GM21619 (cell line): ENCODE data around the gene SLC25A10.

Experiments used
- ATAC-seq: cut with Tn5 transposase; IDR thresholded peaks from one replicate; pipeline ENCODE4 v1.9.1; 2021; ENCODE audit not compliant: unreplicated experiment

Gene SLC25A10

GRCh38 chr17:81705518-81706231, 6.4 kb upstream of the SLC25A10 start:
- no peak for ATAC-seq

GRCh38 chr17:81706232-81706611, 5.9 kb upstream of the SLC25A10 start:
- no peak for ATAC-seq

DNA sequence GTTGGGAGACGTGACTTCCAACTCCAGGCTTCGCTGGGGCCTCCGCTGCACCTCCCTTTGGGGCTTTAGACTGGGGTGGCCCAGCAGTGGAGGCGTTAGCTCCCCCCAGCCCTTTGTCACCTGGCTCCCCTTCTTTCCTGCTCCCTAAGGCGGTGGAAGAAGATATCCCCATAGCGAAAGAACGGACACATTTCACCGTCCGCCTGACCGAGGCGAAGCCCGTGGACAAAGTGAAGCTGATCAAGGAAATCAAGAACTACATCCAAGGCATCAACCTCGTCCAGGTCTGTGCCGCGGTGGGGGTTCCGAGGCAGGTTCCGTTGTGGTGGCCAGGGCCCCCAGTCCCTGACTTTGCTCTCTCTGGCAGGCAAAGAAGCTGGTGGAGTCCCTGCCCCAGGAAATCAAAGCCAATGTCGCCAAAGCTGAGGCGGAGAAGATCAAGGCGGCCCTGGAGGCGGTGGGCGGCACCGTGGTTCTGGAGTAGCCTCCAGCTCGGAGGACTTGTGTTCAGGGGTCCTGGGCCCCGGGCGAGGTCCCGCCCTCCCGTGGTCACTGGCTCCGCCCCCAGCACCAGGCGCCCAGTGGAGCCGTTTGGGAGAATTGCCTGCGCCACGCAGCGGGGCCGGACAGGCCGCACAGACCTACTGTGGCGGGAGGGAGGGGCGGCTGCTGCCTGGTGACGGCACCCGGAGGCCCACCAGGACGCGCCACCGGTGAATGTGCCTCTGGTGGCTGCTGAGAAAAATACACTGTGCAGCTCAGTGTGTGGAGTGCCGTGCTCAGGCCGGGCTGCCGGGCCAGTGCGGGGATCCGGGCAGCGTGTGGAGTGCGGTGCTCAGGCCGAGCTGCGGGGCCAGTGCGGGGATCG, 5.1 kb upstream of the SLC25A10 start:
- ATAC-seq = no peak

- ATAC-seq = no peak
Measured at GRCh38 chr17:81707725-81708646, 4.1 kb upstream of the SLC25A10 start.

- ATAC-seq = no peak
Measured at GRCh38 chr17:81708739-81709185, 3.3 kb upstream of the SLC25A10 start.

- ATAC-seq = no peak
Measured at GRCh38 chr17:81710514-81711308, 1.4 kb upstream of the SLC25A10 start.

DNA sequence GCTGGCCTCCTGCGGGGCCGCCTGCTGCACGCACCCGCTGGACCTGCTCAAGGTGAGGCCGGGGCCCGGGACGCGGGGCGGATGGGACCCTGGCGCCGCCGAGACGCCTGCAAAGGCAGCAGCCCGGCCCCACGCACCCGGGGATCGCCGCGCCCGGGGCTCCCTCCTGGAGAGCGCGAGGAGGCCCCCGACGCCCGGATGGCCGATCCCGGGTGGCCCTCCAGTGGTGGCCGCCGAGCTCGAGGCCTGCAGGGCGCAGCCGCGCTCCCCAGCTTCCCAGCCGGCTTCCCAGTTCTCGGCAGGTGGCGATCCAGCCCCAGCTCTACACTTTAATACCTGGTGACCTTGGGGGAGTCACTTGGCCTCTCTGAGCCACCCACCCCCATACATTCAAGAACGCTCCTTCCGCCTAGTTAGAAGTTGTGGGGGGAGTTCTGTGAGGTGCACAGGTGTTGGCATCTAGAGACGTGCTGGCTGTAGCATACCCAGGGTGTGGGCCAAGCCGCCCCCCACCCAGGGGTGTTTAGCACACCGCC, 452 bp downstream of the SLC25A10 start:
- peak; percentile 14 for ATAC-seq

- ATAC-seq = no peak
Measured at GRCh38 chr17:81713004-81713555, 996 bp downstream of the SLC25A10 start.

GRCh38 chr17:81713556-81714411, 1.7 kb downstream of the SLC25A10 start:
- ATAC-seq = no peak

GRCh38 chr17:81714412-81715106, 2.5 kb downstream of the SLC25A10 start:
- no peak for ATAC-seq

DNA sequence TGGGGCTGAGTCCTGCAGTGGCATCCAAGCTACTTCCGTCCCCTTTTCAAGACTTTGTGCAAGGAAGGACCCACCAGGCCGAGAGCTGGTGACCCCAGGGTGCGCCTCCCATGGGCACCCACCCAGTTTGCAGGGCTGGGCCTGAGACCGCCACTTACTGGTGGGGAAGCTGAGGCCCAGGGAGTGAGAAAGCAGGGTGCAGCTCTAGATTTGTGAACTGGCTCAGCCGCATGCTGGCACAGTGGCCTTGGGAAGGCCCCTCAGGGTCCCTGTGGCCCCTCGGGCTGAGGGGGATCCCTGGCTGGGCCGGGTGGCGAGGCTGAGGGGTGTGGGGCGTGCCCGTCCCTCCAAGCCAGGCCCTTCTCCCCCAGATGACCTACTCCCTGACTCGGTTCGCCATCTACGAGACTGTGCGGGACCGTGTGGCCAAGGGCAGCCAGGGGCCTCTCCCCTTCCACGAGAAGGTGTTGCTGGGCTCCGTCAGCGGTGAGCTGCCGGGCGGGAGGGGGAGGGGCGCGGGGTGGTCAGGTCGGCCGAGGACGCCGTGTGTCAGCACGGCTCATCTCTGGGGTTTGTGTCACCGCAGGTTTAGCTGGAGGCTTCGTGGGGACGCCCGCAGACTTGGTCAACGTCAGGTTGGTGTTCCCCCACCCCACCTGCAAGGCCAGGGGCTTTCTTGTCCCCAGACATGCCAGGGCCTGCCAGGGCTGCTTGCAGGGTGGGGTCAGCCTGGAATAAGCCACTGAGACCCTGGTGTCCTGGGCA, 3.2 kb downstream of the SLC25A10 start:
- ATAC-seq = no peak

DNA sequence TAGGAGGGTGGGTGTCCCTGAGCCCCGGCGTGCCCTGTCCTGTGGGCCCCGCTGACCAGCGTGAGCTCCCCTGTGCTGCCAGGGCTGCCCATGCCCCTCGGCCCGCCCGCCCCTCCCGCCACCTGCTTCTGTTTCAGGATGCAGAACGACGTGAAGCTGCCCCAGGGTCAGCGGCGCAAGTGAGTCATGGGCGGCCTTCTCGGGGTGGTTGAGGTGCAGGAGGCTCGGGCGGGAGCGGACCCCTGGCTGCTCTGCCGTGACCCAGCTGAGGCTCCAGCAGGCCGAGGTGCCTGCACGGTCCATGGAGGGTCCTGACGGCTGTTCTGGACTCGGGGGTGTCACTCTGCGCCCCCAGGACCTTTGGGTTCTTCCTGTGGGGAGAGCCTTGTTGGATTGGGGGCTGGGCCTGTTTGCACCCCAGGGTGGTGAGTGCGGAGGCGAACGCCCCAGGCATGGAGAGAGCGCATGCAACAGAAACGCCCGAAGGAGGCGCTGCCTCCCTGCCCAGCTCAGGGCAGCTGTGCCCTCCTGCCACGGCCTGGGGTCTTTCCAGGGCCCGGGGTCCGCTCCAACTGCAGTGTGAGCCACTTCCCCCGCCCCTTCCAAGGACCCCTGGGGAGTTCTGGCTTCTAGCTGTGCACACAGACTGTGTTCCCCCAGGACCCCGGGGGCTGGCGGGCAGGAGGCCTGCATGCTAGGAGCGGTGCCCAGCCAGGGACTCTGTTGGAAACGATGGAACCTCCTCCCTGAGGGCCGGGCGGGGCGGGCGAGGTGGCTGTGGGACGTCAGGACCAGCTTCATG, 4.0 kb downstream of the SLC25A10 start:
- no peak for ATAC-seq

GRCh38 chr17:81716674-81716996, 4.6 kb downstream of the SLC25A10 start:
- no peak for ATAC-seq

DNA sequence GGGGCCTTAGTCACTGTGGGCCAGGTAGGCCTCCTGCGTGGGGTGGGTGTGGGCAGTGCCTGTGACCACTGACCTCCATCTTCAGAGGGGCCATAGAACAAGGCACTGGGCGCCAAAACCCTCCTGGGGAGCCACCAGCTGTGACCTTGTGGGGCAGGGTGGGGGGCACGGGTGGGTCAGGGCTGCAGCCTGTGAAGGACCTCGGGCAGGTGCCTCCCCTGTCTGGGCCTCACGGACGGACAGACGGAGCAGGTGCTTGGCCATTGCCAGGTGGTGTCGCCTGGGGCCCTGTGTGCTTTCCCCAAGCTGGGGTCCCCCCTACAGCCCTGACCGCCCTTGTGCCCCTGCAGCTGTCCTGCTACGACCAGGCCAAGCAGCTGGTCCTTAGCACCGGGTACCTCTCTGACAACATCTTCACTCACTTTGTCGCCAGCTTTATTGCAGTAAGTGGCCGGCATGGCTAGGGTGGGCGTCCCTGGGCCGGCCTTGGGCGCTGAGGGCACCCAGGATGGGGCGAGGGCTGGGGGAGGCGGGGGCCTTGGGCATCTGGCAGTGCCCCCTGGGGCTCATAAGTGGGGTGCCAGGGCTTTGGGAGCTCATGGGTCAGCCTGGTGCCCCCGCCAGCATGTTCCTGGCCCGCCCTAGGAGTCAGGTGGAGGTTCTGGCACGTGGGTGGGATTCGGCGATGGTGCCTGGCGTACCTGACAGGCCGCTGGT, 5.1 kb downstream of the SLC25A10 start:
- no peak for ATAC-seq

- no peak for ATAC-seq
Measured at GRCh38 chr17:81717766-81718089, 5.6 kb downstream of the SLC25A10 start.
